Astrocyte (in vitro differentiated cells and primary cell): ENCODE measurements around the gene OR51G1.

Experiments used
- CTCF ChIP-seq: IDR thresholded peaks from 2 replicates; pipeline ENCODE4 v1.5.1; 2011; ENCODE audit warnings: low read depth, mild to moderate bottlenecking, inconsistent platforms, low read length, moderate library complexity; ENCODE audit not compliant: insufficient read depth
- EZH2 ChIP-seq: IDR thresholded peaks from 2 replicates; pipeline ENCODE4 v1.6.1; 2012; ENCODE audit warnings: mild to moderate bottlenecking, low read length, inconsistent platforms; ENCODE audit not compliant: insufficient read depth

DNA sequence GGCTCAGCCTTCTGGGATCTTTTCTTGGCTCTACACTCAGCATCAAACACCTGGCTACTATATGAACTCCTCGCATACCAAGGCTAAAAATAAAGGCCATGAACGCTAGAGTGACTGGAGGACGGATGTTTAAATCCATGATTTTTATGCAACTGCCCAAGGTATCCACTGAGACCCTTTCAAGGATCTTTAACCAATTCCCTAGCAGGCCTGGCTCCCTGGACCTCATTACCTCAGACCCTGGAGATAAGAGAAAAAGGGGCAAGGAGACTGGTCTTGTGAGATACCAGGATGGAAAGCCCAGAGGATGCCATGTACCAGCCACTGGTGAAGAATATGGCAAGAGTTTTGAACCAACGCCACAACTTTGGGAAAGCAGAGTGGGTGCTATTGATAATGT, 4.9 kb downstream of the OR51G1 start, which contains the start of gene OR51G2:
- TF ChIP-seq CTCF = no peak
- TF ChIP-seq EZH2 = no peak
